ENCODE results near the gene CTSW. TPM values are rescaled to one million over a fixed set of nuclear protein-coding genes. Genes with fewer than 3 reads are reported as not detected.

Gene CTSW
- polyA plus RNA-seq, 1 of the 3 experiments (the other 2 are of a cell fraction) = 0.49 TPM

GRCh38 chr11:65911682-65912568, 32.3 kb downstream of the CTSW start:
- Histone ChIP-seq H3K36me3 (replicated peaks in 1 of 2; ENCODE audit: control insufficient read depth in 1 of 2, insufficient read depth in 2 of 2, low read length in 1 of 2) (no peaks in the 10 kb centered on the region), H4K20me1 (ENCODE audit: insufficient read depth) (no peaks in the 10 kb centered on the region), H3K9me3 (no peaks in the 10 kb centered on the region), H3K79me2 (ENCODE audit: insufficient read depth) (peaks cover 38% of the 10 kb centered on the region), H2AFZ (ENCODE audit: low read depth) (no peak overlapping the region), H3K27ac (ENCODE audit: low read depth in 2 of 2, low read length in 1 of 2) (peak overlapping the region in 1 of 2 experiments; percentile 97; a peak in 2 of 4 replicates), H3K9me2 (no peaks in the 10 kb centered on the region), H3K4me1 (ENCODE audit: control insufficient read depth in 1 of 2, insufficient read depth in 2 of 2, low read depth in 1 of 2, low read length in 1 of 2) (peaks cover 12 to 47% of the 10 kb centered on the region in 2 experiments; a peak in 3 of 4 replicates), H3K9ac (peak overlapping the region; percentile 47), H3K4me3 (ENCODE audit: low read depth in 2 of 2, low read length in 1 of 2) (no peak overlapping the region), H3F3A (replicated peaks; ENCODE audit: insufficient read depth) (peaks cover 25% of the 10 kb centered on the region), H3K27me3 (ENCODE audit: insufficient read depth) (no peaks in the 10 kb centered on the region), H3K4me2 (peak overlapping the region; percentile 49)
- WGBS (ENCODE audit: low lambda C conversion rate) = 10% methylated on average over 11 of the region's 14 CpGs
- peak; percentile 84 for DNase-seq
- ChIA-PET POLR2A (interaction anchor here (0.8 to 1.7 kb wide), 2 partner anchors 18 to 21 kb away, joined by 3 to 4 read pairs; partner anchors contain the start of gene CCDC85B), CTCF (interaction anchor here (0.9 to 5.6 kb wide), 13 partner anchors 10 to 310 kb away, joined by 3 to 71 read pairs (median 4); partner anchors contain the start of genes CCDC85B, FIBP and FOSL1)
- TF ChIP-seq NFIC (IDR thresholded peaks at IDR 0.05; ENCODE audit: borderline replicate concordance) (peak; percentile 68), TAF1 (IDR thresholded peaks at IDR 0.05; ENCODE audit: borderline replicate concordance, low read depth, low read length) (peak; percentile 31; the same call in 1 of the 2 replicates), MEF2A (IDR thresholded peaks at IDR 0.05; ENCODE audit: borderline replicate concordance, low read depth) (no peak), TCF12 (IDR thresholded peaks at IDR 0.05) (peak; percentile 45; the same call in 1 of the 2 replicates), POLR2AphosphoS5 (IDR thresholded peaks at IDR 0.05; ENCODE audit: low read depth, low read length) (peak; percentile 53; the same call in 1 of the 2 replicates), MAX (IDR thresholded peaks at IDR 0.05; ENCODE audit: low read depth) (peak; percentile 80), RFX5 (IDR thresholded peaks at IDR 0.05; ENCODE audit: low read length) (no peak), JUND (IDR thresholded peaks at IDR 0.05) (no peak), CTCF (IDR thresholded peaks at IDR 0.05) (peak; percentile 51), YY1 (IDR thresholded peaks at IDR 0.05; ENCODE audit: low read depth) (no peak), TEAD4 (IDR thresholded peaks at IDR 0.05; ENCODE audit: borderline replicate concordance, insufficient read depth) (no peak), GATA2 (CRISPR knock-in tag; IDR thresholded peaks at IDR 0.05) (no peak), RXRA (IDR thresholded peaks at IDR 0.05; ENCODE audit: borderline replicate concordance, low read depth) (0 out of 2 replicates have a peak, but pooled peaks have one; percentile 7), SIN3A (IDR thresholded peaks at IDR 0.05; ENCODE audit: borderline replicate concordance, low read depth, low read length) (0 out of 2 replicates have a peak, but pooled peaks have one; percentile 44), FOSL2 (IDR thresholded peaks at IDR 0.05; ENCODE audit: borderline replicate concordance, low read depth) (peak; percentile 38; the same call in 1 of the 2 replicates), SMC3 (IDR thresholded peaks at IDR 0.05; ENCODE audit: low read depth, low read length) (peak; percentile 27; the same call in 1 of the 2 replicates), RCOR1 (IDR thresholded peaks at IDR 0.05; ENCODE audit: low read length) (no peak), ELF1 (IDR thresholded peaks at IDR 0.05) (no peak), EZH2phosphoT487 (IDR thresholded peaks at IDR 0.05; ENCODE audit: borderline replicate concordance, low read depth) (no peak), GABPA (IDR thresholded peaks at IDR 0.05; ENCODE audit: low read depth) (peak; percentile 50), ZBTB33 (IDR thresholded peaks at IDR 0.05; ENCODE audit: borderline replicate concordance, low read depth) (no peak), EP300 (IDR thresholded peaks at IDR 0.05; ENCODE audit: borderline replicate concordance in 1 of 2, low read depth in 1 of 2, low read length in 1 of 2) (peak in 1 of 2 experiments; percentile 43; a peak in 1 of 4 replicates), RAD21 (IDR thresholded peaks at IDR 0.05; ENCODE audit: low read length) (peak; percentile 69)
- TF ChIP-seq, protein P1, sequence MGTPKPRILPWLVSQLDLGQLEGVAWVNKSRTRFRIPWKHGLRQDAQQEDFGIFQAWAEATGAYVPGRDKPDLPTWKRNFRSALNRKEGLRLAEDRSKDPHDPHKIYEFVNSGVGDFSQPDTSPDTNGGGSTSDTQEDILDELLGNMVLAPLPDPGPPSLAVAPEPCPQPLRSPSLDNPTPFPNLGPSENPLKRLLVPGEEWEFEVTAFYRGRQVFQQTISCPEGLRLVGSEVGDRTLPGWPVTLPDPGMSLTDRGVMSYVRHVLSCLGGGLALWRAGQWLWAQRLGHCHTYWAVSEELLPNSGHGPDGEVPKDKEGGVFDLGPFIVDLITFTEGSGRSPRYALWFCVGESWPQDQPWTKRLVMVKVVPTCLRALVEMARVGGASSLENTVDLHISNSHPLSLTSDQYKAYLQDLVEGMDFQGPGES (IDR thresholded peaks at IDR 0.05; ENCODE audit: low read depth, low read length) = no peak
- TF ChIP-seq, protein P2, sequence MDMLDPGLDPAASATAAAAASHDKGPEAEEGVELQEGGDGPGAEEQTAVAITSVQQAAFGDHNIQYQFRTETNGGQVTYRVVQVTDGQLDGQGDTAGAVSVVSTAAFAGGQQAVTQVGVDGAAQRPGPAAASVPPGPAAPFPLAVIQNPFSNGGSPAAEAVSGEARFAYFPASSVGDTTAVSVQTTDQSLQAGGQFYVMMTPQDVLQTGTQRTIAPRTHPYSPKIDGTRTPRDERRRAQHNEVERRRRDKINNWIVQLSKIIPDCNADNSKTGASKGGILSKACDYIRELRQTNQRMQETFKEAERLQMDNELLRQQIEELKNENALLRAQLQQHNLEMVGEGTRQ (IDR thresholded peaks at IDR 0.05; ENCODE audit: borderline replicate concordance, low read depth, low read length) = no peak

All from SK-N-SH (cell line).